Measurements from ENCODE around the gene TCF3. TPM values are rescaled to one million over a fixed set of nuclear protein-coding genes. Genes with fewer than 3 reads are reported as not detected.
"Not testable (repeated sequence)": the region's sequence is repeated elsewhere in the genome, so short reads cannot be mapped to it uniquely, and the experiment has no call there.

Gene TCF3
- polyA plus RNA-seq = 28.6 TPM

DNA sequence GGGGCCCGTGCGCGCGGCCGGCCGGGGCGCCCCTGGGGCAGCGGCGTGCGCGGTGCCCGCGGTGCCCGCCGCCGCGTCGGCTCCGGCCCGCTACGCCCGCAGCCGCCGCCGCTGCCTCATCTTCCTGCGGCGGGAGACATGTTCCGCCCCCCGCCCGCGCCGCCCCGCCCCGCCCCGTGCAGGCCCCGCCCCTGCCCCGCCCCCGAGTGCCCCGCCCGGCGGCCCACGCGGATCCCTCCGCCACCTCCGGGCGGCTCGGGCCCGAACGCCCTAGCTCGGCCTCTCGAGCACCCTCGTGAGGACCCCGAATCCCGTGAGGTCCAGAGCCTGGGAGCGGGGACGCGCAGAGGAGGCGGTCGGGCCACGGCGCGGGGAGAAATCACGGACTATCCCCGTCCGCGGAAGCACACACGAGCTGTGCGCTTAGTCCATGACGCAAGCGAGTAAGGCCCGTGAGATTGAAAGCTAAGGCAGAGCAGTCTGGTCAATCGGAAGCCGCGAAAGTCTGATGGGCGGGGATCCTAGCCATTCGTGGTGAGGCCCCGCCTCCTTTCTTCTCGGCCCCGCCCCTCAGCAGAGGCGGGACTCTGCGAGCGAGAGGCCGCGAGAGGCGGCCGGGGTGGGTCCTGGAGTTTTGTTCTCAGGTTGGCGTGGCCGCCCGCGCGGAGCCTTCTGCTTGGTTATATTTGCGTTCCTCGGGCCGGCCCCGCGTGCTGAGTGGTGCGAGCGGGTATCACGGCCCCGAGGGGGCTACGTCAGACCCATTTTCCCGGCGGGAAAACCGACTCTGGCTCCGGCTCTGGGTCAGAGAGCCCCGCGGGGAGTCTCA is at the start of gene TCF3:
TSS of gene TCF3 (minus strand) at position 145 of the 829 bp plus-strand sequence. CDS start 2,367 bp downstream, outside the sequence.
- Mint-ChIP-seq H3K4me1 (peaks cover 19 to 33% (median 25%) of the 10 kb centered on the region in 3 donors), H3K4me3 (peak within 1 kb of the TSS; percentile 91 to 98 (median 97))

DNA sequence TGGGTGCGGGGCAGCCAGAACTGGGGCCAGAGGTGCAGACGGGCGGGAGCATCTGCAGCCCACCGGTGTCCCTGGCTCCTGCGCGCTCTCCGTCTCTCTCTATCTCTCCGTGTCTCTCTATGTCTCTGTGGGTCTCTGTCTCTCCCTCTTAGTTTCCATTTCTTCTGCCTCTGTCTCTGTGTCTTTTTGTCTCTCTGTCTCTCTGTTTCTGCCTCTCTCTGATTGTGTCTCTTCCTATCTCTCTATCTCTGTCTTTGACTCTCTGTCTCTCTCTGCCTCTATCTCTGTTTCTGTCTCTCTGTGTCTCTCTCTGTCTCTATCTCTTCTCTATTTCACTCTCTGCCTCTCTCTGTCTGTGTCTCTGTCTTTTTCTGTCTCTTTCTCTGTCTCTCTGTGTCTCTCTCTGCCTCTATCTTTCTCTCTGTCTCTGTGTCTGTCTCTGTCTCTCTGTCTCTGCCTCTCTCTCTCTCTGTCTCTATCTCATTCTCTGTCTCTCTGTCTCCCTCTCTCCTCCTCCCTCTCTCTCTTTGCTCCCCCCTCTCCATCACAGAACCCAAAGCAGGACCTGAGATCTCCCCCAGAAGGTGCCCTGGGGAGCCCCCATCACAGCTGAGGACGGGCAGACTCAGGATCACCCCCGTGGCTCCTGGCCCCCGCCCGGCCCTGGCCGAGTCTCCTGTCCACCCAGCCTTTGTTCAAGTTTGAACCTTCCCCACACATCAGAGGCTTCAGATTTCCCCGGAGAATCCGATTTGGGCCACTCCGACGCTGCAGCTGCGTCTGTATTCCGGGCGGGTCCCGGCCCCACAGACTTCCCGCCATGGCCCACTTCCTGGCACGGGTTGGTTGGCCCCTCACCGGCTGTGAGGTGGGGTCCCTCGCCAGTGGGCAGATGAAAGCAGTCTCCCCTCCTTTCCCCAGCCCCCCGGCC is 48.6 kb upstream of the TCF3 start:
- peak overlapping the region in 1 of 3 donors; percentile 46 for H3K27ac Mint-ChIP-seq
- H3K36me3 Mint-ChIP-seq = no peaks in the 10 kb centered on the region
- H3K4me1 Mint-ChIP-seq = peaks cover 0 to 10% (median 2%) of the 10 kb centered on the region in 3 donors
- no peak overlapping the region for H3K4me3 Mint-ChIP-seq
- peaks cover 5 to 7% (median 7%) of the 10 kb centered on the region in 3 donors for H3K9me3 Mint-ChIP-seq
- H3K27me3 Mint-ChIP-seq = peaks cover 23% of the 10 kb centered on the region

More for the DNA sequence above, at the start of gene TCF3:
- Mint-ChIP-seq H3K36me3 (peaks cover 1% of the 10 kb centered on the region), H3K27ac (peak within 1 kb of the TSS; percentile 98 to 100 (median 100)), H3K9me3 (no peaks in the 10 kb centered on the region), H3K27me3 (no peaks in the 10 kb centered on the region)

DNA sequence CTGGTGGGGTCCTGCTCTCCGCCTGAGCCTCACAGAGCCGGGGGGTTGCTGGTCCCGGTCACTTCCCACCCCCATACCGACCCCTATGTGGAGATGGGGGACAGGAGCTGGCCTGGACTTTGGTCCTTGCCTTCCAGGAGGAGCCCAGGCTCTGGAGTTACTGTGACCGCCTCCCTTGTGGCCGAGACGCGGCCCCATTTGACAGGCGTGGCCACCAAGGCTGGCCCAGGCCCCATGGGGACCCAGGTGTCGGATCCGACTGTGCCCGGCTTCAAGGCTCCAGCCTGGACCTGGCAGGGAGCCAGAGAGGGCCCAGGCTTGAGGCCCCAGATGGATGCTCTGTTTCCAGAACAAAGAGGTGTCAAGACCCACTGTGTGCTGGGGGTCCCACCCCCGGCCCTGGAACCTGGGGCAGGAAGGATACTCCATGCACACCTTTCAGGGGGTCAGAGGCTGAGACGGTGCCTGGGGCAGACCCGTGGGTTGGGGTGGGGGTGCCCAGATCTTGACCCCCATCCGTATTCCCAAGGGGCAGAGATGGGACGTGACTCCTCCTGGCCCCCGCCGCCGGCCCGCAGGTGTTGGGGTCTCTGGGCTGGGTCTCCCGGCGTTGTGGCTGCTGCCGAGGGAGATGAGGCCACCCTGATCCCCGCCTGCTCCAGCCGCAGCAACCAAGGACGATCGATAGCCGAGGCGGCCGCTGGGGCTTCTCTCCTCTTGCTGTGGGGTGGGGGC is 47.8 kb upstream of the TCF3 start:
- Mint-ChIP-seq H3K27ac (no peak overlapping the region), H3K36me3 (no peaks in the 10 kb centered on the region), H3K9me3 (peaks cover 7 to 8% (median 8%) of the 10 kb centered on the region in 3 donors), H3K4me3 (no peak overlapping the region), H3K4me1 (peaks cover 0 to 10% (median 2%) of the 10 kb centered on the region in 3 donors), H3K27me3 (peaks cover 22% of the 10 kb centered on the region)

DNA sequence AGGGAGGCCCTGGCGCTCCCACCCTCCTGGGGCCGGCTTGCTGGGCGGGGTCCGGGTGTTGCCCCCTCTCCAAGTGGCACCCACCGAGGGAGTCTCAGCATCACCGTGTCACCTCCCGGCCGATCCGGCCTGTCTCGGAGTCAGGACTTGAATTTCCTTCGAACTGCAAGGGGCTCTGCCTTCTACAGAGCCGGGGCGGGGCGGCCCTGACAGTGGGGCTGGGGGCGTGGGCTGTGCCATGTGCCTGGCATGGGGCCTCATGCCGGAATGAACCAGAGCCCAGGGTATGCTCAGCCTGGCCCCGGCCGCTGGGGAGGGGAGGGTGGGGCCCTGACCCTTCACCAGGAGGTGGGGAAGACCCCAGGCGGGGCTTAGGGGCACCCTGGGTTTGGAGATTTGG is 47.0 kb upstream of the TCF3 start:
- H3K4me1 Mint-ChIP-seq = peaks cover 0 to 10% (median 2%) of the 10 kb centered on the region in 3 donors
- H3K9me3 Mint-ChIP-seq = peaks cover 6 to 12% (median 6%) of the 10 kb centered on the region in 3 donors
- H3K4me3 Mint-ChIP-seq = no peak overlapping the region
- H3K27ac Mint-ChIP-seq = no peak overlapping the region
- H3K27me3 Mint-ChIP-seq = peaks cover 20% of the 10 kb centered on the region
- H3K36me3 Mint-ChIP-seq = no peaks in the 10 kb centered on the region

DNA sequence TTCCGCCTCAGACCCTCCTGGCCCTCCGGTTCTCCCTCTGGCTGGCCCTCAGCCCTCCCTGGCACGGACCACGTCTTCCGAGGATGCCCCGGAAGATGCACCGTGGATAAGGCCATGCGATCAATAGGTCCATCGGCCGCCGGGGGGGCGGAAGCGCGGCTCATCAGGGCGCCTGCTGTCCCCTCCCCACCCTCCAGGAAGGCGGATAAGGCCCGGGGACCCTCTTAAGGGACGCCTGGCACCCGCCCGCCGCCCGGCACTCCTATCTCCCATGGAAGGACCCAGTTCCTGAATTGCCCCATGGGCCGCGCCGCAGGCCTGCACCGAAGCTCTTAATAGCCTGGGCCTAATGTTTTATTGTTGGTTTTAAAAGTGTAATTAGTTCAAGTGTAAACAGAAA is 46.2 kb upstream of the TCF3 start:
- peaks cover 18% of the 10 kb centered on the region for H3K27me3 Mint-ChIP-seq
- H3K4me3 Mint-ChIP-seq = no peak overlapping the region
- H3K4me1 Mint-ChIP-seq = peaks cover 0 to 10% (median 2%) of the 10 kb centered on the region in 3 donors
- no peaks in the 10 kb centered on the region for H3K36me3 Mint-ChIP-seq
- H3K9me3 Mint-ChIP-seq = peaks cover 6 to 10% (median 8%) of the 10 kb centered on the region in 3 donors
- no peak overlapping the region for H3K27ac Mint-ChIP-seq

DNA sequence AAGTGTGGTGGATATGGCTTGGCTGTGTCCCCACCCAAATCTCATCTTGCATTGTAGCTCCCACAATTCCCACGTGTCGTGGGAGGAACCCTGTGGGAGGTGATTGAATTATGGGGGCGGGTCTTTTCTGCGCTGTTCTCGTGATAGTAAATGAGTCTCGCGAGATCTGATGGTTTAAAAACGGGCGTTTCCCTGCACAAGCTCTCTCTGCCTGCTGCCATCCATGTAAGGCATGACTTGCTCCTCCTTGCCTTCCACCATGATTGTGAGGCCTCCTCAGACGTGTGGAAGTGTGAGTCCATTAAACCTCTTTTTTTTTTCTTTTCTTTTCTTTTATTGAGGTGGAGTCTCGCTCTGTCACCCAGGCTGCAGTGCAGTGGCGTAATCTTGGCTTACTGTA is 43.1 kb upstream of the TCF3 start:
- H3K4me3 Mint-ChIP-seq, H3K4me1 Mint-ChIP-seq, H3K36me3 Mint-ChIP-seq, H3K27ac Mint-ChIP-seq: not testable (repeated sequence)
- peaks cover 6 to 10% (median 6%) of the 10 kb centered on the region in 3 donors for H3K9me3 Mint-ChIP-seq
- H3K27me3 Mint-ChIP-seq = peaks cover 11% of the 10 kb centered on the region

DNA sequence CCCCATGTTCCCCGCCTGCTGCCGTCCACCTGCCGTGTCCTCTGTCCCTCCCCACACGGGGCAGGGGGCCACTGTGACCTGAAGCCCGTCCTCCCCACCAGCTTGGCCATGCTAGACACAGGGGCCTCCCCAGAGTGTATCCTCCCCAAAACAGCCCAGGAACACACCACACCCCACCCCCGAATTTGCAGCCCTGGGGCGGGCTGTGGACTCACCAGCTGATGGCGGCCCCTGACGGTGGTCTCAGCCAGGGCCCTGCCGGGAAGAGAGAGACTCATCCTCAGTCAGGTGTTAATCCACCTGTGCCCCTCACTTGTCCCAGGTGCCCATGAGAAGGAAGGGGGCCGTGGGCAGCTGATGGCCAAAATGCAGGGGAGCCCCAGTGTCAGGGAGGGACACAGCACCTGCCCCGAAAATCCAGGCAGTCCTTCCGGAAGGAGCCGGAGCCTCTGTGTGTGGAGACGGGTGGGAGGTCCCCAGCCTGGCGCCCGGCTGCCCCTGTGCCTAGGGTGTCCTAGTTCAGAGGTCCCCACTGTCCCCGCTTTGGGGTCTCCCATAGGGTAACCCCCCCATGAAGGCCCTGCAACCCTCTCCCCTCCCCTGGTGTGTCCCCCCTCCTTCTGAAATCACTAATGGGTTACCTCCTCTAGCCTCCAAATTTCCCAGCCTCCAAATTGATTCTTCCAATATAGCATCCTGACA is 39.3 kb upstream of the TCF3 start:
- peaks cover 1% of the 10 kb centered on the region for H3K36me3 Mint-ChIP-seq
- peaks cover 27% of the 10 kb centered on the region for H3K27me3 Mint-ChIP-seq
- H3K4me3 Mint-ChIP-seq = no peak overlapping the region
- peaks cover 6 to 10% (median 6%) of the 10 kb centered on the region in 3 donors for H3K9me3 Mint-ChIP-seq
- peaks cover 0 to 4% (median 1%) of the 10 kb centered on the region in 3 donors for H3K4me1 Mint-ChIP-seq
- no peak overlapping the region for H3K27ac Mint-ChIP-seq

DNA sequence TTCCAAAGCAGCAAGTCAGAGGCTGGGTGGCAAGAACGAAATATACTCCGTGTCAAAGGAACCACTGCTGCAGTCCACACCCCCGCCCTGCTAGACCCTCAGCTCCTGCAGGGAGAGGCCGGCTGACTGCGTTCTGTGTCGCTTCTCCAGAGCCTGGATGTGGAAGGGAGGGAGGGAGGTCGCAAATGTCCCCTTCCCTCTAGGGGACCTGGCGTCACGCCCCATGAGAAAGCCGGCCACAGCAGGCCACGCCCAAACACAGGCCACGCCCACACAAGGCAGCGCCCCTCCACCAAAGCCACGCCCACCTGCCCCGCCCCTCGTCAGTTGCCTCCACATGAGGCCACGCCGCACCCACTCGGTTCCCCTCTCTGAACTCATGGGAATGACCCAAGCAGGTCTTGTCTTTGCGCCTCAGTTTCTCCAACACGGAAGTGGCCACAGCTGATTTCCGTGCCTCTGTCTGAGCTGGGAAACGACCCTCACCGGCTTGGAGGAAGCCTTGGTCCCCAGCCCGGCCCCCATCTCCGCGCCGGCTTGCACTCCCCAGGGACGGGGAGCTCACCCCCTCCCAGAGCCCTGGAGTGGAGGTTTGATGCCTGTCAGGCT is 38.4 kb upstream of the TCF3 start:
- Mint-ChIP-seq H3K4me1 (peaks cover 0 to 4% (median 1%) of the 10 kb centered on the region in 3 donors), H3K9me3 (peaks cover 6 to 10% (median 6%) of the 10 kb centered on the region in 3 donors), H3K4me3 (peak overlapping the region in 2 of 4 donors; percentile 38 to 45), H3K36me3 (peaks cover 1% of the 10 kb centered on the region), H3K27me3 (peaks cover 27% of the 10 kb centered on the region), H3K27ac (no peak overlapping the region)

DNA sequence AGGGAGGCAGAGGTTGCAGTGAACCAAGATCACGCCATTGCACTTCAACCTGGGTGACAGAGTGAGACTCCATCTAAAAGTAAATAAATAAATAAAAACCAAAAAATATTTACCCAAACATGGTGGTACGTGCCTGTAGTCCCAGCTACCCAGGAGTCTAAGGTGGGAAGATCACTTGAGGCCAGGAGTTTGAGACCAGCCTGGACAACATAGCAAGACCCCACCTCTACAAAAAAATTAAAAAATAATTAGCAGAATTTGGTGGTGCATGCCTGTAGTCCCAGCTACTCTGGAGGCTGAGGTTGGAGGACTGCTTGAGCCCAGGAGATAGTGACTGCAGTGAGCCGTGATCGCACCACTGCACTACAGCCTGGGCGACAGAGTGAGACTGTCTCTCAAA is 33.4 kb upstream of the TCF3 start:
- H3K36me3 Mint-ChIP-seq, H3K9me3 Mint-ChIP-seq, H3K4me1 Mint-ChIP-seq, H3K27ac Mint-ChIP-seq, H3K4me3 Mint-ChIP-seq: not testable (repeated sequence)
- H3K27me3 Mint-ChIP-seq = peaks cover 31% of the 10 kb centered on the region

DNA sequence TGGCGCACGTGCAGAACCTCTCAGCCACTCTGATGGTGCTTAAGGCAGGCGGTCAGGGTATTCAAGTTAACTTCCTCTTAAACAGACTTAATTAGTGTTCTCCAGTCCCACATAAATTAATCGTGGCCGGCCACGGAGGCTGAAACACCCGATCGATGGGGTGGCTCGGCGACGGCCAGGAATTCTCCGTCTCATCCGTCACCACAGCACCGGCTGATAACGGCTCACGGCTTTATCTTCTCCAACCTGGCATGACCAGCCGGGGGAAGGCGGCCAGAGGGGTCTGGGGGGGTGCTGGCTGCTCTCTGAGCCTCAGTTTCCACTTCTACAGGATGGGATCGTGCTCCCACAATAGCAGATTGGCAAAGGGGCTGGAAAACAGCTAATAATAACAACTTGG is 32.6 kb upstream of the TCF3 start:
- Mint-ChIP-seq H3K27ac (no peak overlapping the region), H3K9me3 (no peaks in the 10 kb centered on the region), H3K4me1 (peaks cover 0 to 2% (median 0%) of the 10 kb centered on the region in 3 donors), H3K36me3 (peaks cover 1% of the 10 kb centered on the region), H3K4me3 (no peak overlapping the region), H3K27me3 (peaks cover 23% of the 10 kb centered on the region)

DNA sequence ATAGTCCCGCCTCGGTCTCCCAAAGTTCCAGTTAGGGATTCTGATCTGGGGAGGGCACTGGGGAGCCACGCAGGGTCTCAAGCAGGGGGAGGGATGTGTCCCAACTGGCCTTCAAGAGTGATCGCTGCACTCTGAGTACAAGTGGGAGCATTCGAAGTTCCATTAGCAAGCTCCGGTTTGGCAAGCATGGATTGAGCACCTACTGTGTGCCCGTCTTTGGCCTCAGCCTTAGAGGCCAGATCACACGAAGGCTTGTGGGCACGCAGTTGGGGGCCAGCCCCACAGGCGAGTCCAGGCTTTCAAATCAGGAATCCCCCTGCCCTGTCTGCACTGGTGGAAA is 32.1 kb upstream of the TCF3 start:
- no peak overlapping the region for H3K4me3 Mint-ChIP-seq
- no peaks in the 10 kb centered on the region for H3K9me3 Mint-ChIP-seq
- peaks cover 0 to 2% (median 0%) of the 10 kb centered on the region in 3 donors for H3K4me1 Mint-ChIP-seq
- H3K27me3 Mint-ChIP-seq = peaks cover 27% of the 10 kb centered on the region
- H3K27ac Mint-ChIP-seq = no peak overlapping the region
- H3K36me3 Mint-ChIP-seq = peaks cover 1% of the 10 kb centered on the region

DNA sequence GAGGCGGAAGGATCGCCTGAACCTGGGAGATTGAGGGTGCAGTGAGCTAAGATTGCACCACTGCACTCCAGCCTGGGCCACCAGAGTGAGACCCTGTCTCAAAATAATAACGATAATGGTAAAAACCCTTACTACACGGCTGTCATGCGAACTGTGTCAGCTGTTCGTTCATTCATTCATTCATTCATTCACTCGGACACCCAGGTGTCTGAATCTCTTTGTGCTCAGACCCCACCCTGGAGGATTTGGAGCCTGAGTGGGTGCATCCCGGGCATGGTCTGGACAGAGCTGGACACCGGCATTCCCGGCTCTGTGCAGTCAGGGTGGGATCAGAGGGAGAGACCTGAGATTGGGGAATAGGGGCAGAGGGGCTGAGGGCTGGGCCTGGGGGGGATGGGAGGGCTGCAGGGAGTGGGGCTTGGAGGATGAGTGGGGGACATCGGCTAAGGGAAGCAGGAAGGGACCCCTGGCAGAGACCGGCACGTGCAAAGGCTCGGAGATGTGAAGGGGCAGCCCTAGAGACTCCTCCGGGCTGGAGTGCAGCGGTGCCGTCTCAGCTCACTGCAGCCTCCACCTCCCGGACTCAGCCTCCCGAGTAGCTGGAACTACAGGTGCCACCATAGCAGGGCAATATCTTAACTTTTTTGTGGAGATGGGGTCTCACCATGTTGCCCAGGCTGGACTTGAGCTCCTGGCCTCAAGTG is 31.6 kb upstream of the TCF3 start:
- H3K4me1 Mint-ChIP-seq = peaks cover 0 to 2% (median 0%) of the 10 kb centered on the region in 3 donors
- H3K4me3 Mint-ChIP-seq = no peak overlapping the region
- no peak overlapping the region for H3K27ac Mint-ChIP-seq
- H3K27me3 Mint-ChIP-seq = peaks cover 31% of the 10 kb centered on the region
- no peaks in the 10 kb centered on the region for H3K9me3 Mint-ChIP-seq
- peaks cover 1% of the 10 kb centered on the region for H3K36me3 Mint-ChIP-seq

DNA sequence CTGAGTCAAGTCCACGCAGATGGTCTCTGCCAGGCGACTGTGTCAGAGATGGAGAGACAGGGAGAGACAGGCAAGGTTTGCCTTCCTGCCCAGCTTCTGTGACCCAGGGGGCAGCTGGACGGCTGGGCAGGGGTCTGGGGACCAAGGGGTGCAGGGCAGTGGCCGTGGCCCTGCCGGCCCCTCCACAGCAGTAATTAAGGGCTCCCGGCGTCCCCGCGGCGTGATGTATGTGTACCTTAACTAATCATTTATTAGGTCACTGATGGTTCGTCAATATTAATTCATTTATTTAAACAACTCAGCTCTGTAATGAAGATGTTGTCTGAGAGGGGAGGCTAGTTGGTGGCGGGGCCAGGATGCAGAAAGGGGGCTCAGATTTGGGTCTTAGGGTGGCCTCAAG is 28.6 kb upstream of the TCF3 start:
- Mint-ChIP-seq H3K27me3 (peaks cover 34% of the 10 kb centered on the region), H3K4me1 (peaks cover 0 to 1% (median 0%) of the 10 kb centered on the region in 3 donors), H3K36me3 (no peaks in the 10 kb centered on the region), H3K27ac (no peak overlapping the region), H3K4me3 (no peak overlapping the region), H3K9me3 (no peaks in the 10 kb centered on the region)
